Type B pancreatic cell (in vitro differentiated cells): ENCODE data around the gene GPC5. TPM values are rescaled to one million over a fixed set of nuclear protein-coding genes. Genes with fewer than 3 reads are reported as not detected.

ENCODE experiments used
- DNase-seq: peaks from one replicate; pipeline ENCODE4 v3.0.0; 2021; ENCODE audit warnings: mixed read lengths; ENCODE audit not compliant: unreplicated experiment; ENCODE audit errors: extremely low spot score
- H3K27ac Mint-ChIP-seq: 2 replicates; pipeline ENCODE4 v1.8.0; 2021; ENCODE audit warnings: mild to moderate bottlenecking, mixed read lengths
- H3K27me3 Mint-ChIP-seq: 2 replicates; pipeline ENCODE4 v1.8.0; 2021; ENCODE audit warnings: mixed read lengths
- H3K36me3 Mint-ChIP-seq: 2 replicates; pipeline ENCODE4 v1.8.0; 2021; ENCODE audit warnings: mixed read lengths
- H3K4me1 Mint-ChIP-seq: one replicate; pipeline ENCODE4 v1.8.0; 2021; ENCODE audit warnings: mixed read lengths; ENCODE audit not compliant: unreplicated experiment
- H3K4me3 Mint-ChIP-seq: 2 replicates; pipeline ENCODE4 v1.8.0; 2021; ENCODE audit warnings: mild to moderate bottlenecking, mixed read lengths
- H3K9me3 Mint-ChIP-seq: 2 replicates; pipeline ENCODE4 v1.8.0; 2021; ENCODE audit warnings: mixed read lengths
- total RNA-seq: library from RNA; stranded (reverse); gene quantifications from 2 replicates; pipeline ENCODE4 v1.2.1, GENCODE V29; 2021; ENCODE audit warnings: low replicate concordance
- TF ChIP-seq, protein P1 (sequence below): fragments of 200-600 bp; sonication (generic); conservative IDR thresholded peaks from 2 replicates; pipeline ENCODE4 v1.5.0; 2021; ENCODE audit warnings: antibody characterized with exemption, mild to moderate bottlenecking

GPC5 gene
- total RNA-seq, 1 donor from 2014 or later: 2.8 TPM

DNA sequence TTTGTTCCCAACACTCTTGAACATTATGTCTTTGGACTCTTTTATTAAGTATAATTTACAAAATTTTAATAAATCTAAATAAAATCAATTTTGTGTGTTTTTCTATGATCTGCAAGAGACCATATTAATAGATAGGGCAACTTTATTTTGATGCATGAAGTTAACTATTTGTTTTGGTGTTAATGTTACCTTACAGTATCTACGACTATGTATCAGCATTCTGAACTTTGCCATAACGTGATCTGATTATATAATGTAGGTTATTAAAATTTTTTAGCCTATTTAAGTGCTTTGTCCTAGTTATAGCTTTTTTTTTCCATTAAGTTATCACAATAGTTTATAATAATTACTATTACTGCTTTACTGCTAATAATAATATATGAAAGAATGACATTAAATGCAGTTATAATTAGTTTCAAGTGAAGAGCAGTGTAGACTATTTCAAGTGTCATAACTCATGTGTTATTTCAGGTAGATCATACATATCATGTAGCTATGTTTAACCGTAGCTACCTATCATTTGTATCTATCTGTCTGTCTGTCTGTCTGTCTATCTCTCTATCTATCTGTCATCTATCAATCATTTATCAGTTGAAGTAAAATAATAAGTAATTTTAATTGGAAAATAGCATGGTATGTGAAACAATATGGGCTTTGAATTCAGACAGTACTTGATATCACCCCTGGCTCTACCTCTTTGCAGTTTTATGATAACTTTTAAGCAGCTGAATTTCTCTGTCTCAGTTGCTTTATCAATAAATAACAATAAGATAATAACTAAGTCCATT is 229.7 kb downstream of the GPC5 start:
- no peak overlapping the region for H3K4me3 Mint-ChIP-seq
- DNase-seq: no peak
- no peaks in the 10 kb centered on the region for H3K36me3 Mint-ChIP-seq
- no peak overlapping the region for H3K27ac Mint-ChIP-seq
- no peaks in the 10 kb centered on the region for H3K9me3 Mint-ChIP-seq
- H3K27me3 Mint-ChIP-seq: no peaks in the 10 kb centered on the region
- TF ChIP-seq, protein P1, sequence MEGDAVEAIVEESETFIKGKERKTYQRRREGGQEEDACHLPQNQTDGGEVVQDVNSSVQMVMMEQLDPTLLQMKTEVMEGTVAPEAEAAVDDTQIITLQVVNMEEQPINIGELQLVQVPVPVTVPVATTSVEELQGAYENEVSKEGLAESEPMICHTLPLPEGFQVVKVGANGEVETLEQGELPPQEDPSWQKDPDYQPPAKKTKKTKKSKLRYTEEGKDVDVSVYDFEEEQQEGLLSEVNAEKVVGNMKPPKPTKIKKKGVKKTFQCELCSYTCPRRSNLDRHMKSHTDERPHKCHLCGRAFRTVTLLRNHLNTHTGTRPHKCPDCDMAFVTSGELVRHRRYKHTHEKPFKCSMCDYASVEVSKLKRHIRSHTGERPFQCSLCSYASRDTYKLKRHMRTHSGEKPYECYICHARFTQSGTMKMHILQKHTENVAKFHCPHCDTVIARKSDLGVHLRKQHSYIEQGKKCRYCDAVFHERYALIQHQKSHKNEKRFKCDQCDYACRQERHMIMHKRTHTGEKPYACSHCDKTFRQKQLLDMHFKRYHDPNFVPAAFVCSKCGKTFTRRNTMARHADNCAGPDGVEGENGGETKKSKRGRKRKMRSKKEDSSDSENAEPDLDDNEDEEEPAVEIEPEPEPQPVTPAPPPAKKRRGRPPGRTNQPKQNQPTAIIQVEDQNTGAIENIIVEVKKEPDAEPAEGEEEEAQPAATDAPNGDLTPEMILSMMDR: no peak
- H3K4me1 Mint-ChIP-seq: no peaks in the 10 kb centered on the region

DNA sequence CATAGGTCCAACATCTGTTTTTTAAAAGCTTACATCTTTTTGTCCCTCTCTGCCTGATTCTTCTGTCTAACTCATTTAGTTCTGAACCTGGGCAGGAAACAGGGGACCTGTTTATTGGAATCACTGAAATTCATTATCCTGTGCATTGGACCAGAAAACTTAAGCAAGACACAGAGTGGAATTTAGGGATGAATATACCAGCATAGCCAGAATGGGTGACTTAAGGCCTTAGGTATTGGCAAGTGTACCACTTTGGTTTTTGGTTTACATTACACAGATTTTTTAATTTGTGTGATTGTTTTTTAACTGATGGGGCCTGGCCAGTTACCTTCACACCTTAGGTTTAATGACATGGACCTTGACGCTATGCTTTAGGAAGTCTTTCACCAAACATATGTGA is 232.5 kb downstream of the GPC5 start:
- TF ChIP-seq, protein P1: no peak
- H3K9me3 Mint-ChIP-seq: no peaks in the 10 kb centered on the region
- no peaks in the 10 kb centered on the region for H3K27me3 Mint-ChIP-seq
- no peaks in the 10 kb centered on the region for H3K36me3 Mint-ChIP-seq
- no peak overlapping the region for H3K4me3 Mint-ChIP-seq
- DNase-seq: no peak
- H3K4me1 Mint-ChIP-seq: no peaks in the 10 kb centered on the region
- H3K27ac Mint-ChIP-seq: no peak overlapping the region

DNA sequence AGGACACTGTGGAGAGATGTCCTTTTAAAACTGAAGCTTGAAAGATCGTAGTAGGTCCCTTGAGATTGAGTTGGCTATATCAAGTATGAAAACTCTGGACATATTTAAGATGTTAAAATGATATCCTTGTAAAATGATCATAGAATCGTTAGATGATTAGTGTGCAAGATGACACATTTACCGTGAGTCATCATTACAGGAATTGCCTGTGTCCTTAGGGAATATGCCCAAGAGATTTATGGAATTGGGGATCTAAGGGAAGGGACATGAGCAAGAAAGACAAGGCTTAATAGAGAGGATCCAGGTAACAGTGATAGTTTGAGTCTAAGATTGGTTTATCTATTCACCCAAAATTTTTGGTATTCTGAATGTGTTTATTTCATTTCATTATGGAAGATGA is 233.7 kb downstream of the GPC5 start:
- no peaks in the 10 kb centered on the region for H3K27me3 Mint-ChIP-seq
- no peaks in the 10 kb centered on the region for H3K4me1 Mint-ChIP-seq
- no peak for DNase-seq
- H3K9me3 Mint-ChIP-seq: no peaks in the 10 kb centered on the region
- TF ChIP-seq, protein P1: no peak
- no peak overlapping the region for H3K4me3 Mint-ChIP-seq
- H3K36me3 Mint-ChIP-seq: no peaks in the 10 kb centered on the region
- no peak overlapping the region for H3K27ac Mint-ChIP-seq

DNA sequence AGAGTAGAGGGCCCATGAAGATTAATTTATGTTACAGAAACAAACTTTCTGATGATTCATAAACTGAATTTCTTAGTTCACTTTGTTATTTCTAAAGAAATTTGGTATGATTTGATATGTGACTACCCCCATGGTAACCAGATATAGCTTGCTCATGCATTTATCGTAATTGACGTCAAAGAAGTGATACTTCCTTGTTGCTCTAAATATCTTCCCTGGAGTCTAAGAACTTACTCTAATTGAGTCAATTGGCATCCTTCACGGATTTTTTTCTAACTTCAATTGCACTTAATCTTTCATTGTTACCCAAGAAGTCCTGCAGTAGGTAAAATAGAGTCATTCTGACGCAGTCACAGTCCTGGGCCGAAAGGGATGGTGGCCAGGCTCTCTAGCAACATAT is 240.9 kb downstream of the GPC5 start:
- no peaks in the 10 kb centered on the region for H3K9me3 Mint-ChIP-seq
- no peaks in the 10 kb centered on the region for H3K4me1 Mint-ChIP-seq
- no peak for DNase-seq
- TF ChIP-seq, protein P1: no peak
- no peak overlapping the region for H3K4me3 Mint-ChIP-seq
- no peaks in the 10 kb centered on the region for H3K27me3 Mint-ChIP-seq
- no peaks in the 10 kb centered on the region for H3K36me3 Mint-ChIP-seq
- no peak overlapping the region for H3K27ac Mint-ChIP-seq

DNA sequence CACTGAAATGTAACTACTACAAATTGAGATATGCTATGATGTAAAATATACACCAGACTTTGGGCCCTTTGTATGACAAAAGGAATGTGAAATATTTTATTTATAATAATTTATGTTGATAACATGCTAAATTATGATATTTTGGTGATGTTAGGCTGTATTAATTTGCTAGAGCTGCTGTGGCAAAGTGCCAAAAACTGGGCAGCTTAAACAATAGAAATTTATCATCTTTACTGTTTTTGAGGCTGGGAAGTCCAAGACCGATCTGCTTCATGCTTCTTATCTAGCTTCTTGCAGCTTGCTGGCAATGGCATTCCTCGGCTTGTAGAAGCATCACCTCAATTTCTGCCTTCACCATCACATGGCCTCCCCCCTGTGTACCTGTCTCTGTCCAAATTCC is 245.0 kb downstream of the GPC5 start:
- no peak overlapping the region for H3K4me3 Mint-ChIP-seq
- H3K27ac Mint-ChIP-seq: no peak overlapping the region
- DNase-seq: no peak
- no peaks in the 10 kb centered on the region for H3K36me3 Mint-ChIP-seq
- TF ChIP-seq, protein P1: no peak
- no peaks in the 10 kb centered on the region for H3K9me3 Mint-ChIP-seq
- no peaks in the 10 kb centered on the region for H3K27me3 Mint-ChIP-seq
- no peaks in the 10 kb centered on the region for H3K4me1 Mint-ChIP-seq

DNA sequence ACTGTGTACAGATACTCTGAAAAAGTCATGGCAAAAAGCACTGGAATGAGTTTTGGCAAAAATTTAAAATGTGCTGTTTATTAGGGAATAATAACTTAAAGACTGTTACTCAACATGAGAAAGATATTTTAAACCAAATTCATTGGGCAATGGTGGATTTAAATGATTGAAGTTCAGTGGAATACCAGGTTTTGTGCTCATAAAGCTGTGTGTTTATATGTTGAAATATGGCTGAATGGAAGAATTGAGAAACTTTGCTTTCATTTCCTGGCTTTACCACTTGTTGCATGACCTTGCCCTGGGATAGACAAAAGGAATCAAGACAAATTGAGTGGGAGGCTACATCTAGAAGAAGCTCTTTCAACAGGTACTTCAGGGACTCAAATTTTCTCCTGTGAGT is 246.4 kb downstream of the GPC5 start:
- no peak for DNase-seq
- Mint-ChIP-seq H3K27ac (no peak overlapping the region), H3K9me3 (no peaks in the 10 kb centered on the region), H3K36me3 (no peaks in the 10 kb centered on the region), H3K4me3 (no peak overlapping the region), H3K27me3 (no peaks in the 10 kb centered on the region), H3K4me1 (no peaks in the 10 kb centered on the region)
- TF ChIP-seq, protein P1: no peak
